ENCODE measurements around the gene MLLT10. TPM values are rescaled to one million over a fixed set of nuclear protein-coding genes. Genes with fewer than 3 reads are reported as not detected.

Gene MLLT10
- total and polyA plus RNA-seq, 9 of the 15 experiments (the other 6 are each of a cell fraction or from before 2014, with no cell fraction given) = 18.8 to 81.4 (median 64.2) TPM

GRCh38 chr10:21673668-21674067 is 139.6 kb downstream of the MLLT10 start:
- Histone ChIP-seq H3K79me2 (ENCODE audit: control insufficient read depth, insufficient read depth, low read length) (peaks cover 37% of the 10 kb centered on the region), H3K4me1 (replicated peaks in 1 of 2; ENCODE audit: control insufficient read depth in 2 of 2, insufficient read depth in 2 of 2, low read length in 2 of 2) (no peaks in the 10 kb centered on the region), H4K20me1 (replicated peaks; ENCODE audit: control insufficient read depth, insufficient read depth, low read length) (no peaks in the 10 kb centered on the region), H3K9me3 (replicated peaks; ENCODE audit: control insufficient read depth, insufficient read depth, low read depth, low read length) (no peaks in the 10 kb centered on the region), H3K4me2 (ENCODE audit: insufficient read depth, low read length) (no peak overlapping the region), H3K9me1 (ENCODE audit: control insufficient read depth, insufficient read depth, low read length) (no peaks in the 10 kb centered on the region), H3K27ac (ENCODE audit: extremely low read depth, low read depth, low read length) (no peak overlapping the region), H2AFZ (ENCODE audit: low read depth, low read length) (no peak overlapping the region), H3K4me3 (no peak overlapping the region), H3K9ac (ENCODE audit: insufficient read depth in 1 of 2, low read depth in 2 of 2, low read length in 2 of 2) (no peak overlapping the region), H3K27me3 (ENCODE audit: control insufficient read depth in 2 of 2, insufficient read depth in 2 of 2, low read length in 2 of 2) (no peaks in the 10 kb centered on the region), H3K36me3 (ENCODE audit: control insufficient read depth, insufficient read depth, low read length) (peaks cover 45% of the 10 kb centered on the region)
- intact Hi-C loops (cut with micrococcal nuclease) = no loop called here
- TF ChIP-seq ZNF785 (CRISPR knock-in tag; IDR thresholded peaks at IDR 0.05) (no peak), POLR2G (IDR thresholded peaks at IDR 0.05; ENCODE audit: low read depth, low read length) (no peak), ZNF133 (CRISPR knock-in tag; IDR thresholded peaks at IDR 0.05) (no peak), PRMT5 (CRISPR knock-in tag; IDR thresholded peaks at IDR 0.05) (no peak), ZNF239 (CRISPR knock-in tag; IDR thresholded peaks at IDR 0.05) (no peak), FOXA3 (CRISPR knock-in tag; conservative IDR thresholded peaks at IDR 0.05 in 1 of 2, IDR thresholded peaks at IDR 0.05 in 1 of 2) (no peak), HDGF (IDR thresholded peaks at IDR 0.05) (no peak), ZNF165 (CRISPR knock-in tag; IDR thresholded peaks at IDR 0.05; ENCODE audit: borderline replicate concordance) (no peak), PTRF (tag; IDR thresholded peaks at IDR 0.05) (no peak), CREM (IDR thresholded peaks at IDR 0.05; ENCODE audit: low read depth) (no peak), ELK3 (CRISPR knock-in tag; IDR thresholded peaks at IDR 0.05) (no peak), ELF2 (CRISPR knock-in tag; IDR thresholded peaks at IDR 0.05) (no peak), THAP12 (CRISPR knock-in tag; IDR thresholded peaks at IDR 0.05) (no peak), NR2F6 (CRISPR knock-in tag; IDR thresholded peaks at IDR 0.05) (no peak), CEBPZ (IDR thresholded peaks at IDR 0.05; ENCODE audit: borderline replicate concordance, low read depth, low read length) (no peak), ZBTB17 (CRISPR knock-in tag; IDR thresholded peaks at IDR 0.05) (no peak)
- DNase-seq (ENCODE audit: extremely low read depth in 1 of 4, low spot score in 3 of 4) (no peak), ATAC-seq (no peak), FAIRE-seq (no peak)
- POLR2A ChIA-PET = interaction anchor here (1.7 kb wide), 1 partner anchor 11 kb away, joined by 3 read pairs; no protein-coding TSS in a partner anchor
- BruUV-seq (replicated peaks) = no TSS peak
- in situ Hi-C loops (cut with MboI) = no loop called here
- 85% methylated on average over 2 of the region's 2 CpGs for WGBS (ENCODE audit: insufficient coverage, low coverage, missing lambda C conversion rate)
- CTCF ChIA-PET (ENCODE audit: low intra/inter-chr PET ratio) = no interaction called here
